ENCODE measurements around the gene C4orf36.

Gene C4orf36

DNA sequence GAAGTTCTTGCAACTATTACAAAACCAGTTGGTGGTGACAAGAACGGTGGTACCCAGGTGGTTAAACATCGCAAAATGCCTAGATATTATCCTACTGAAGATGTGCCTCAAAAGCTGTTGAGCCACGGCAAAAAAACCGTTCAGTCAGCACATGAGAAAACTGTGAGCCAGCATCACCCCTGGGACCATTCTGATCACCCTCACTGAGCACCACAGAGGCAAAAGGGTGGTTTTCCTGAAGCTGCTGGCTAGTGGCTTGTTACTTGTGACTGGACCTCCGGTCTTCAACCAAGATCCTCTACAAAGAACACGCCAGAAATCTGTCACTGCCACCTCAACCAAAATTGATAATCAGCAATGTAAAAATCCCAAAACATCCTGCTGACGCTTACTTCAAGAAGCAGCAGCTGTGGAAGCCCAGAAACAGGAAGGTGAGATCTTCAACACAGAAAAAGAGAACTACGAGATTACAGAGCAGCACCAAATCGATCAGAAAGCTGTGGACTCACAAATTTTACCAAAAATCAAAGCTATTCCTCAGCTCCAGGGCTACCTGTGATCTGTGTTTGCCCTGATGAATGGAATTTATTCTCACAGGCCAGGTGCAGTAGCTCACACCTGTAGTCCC, 21.7 kb downstream of the C4orf36 start:
- no peak for FAIRE-seq

DNA sequence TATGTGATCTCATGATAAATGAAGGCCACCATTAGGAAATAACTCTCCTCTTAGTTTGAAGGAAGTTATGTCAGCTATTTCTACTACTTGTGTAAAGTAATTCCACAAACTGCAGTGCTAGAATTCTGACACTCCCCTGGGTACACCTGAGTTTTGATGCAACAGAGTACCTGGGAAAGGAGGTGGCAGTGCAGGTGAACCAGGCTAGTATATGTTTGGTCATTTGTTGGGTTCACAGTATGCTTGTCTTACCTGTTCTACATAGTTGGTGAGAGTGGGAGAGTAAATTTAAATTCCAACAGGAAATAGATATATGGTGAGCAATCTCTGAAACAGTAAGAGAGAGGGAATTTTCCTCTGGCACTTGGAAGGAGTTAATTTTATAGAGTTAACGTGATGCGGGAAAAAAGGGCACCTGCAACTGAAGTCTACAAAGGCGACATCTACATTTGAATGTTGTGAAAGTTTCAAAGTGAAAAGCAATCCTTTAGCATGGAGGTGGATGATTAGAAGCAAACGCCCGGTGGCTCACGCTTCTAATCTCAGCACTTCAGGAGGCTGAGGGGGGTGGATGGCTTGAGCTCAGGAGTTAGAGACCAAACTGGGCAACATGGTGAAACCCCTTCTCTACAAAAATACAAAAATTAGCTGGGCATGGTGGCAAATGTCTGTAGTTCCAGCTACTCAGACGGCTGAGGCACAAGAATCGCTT, 34.7 kb downstream of the C4orf36 start:
- no peak for DNase-seq (ENCODE audit: extremely low spot score, insufficient read length, low read depth)
- FAIRE-seq = no peak

More for the DNA sequence above, 21.7 kb downstream of the C4orf36 start:
- no peak for DNase-seq (ENCODE audit: extremely low spot score, insufficient read length, low read depth)

DNA sequence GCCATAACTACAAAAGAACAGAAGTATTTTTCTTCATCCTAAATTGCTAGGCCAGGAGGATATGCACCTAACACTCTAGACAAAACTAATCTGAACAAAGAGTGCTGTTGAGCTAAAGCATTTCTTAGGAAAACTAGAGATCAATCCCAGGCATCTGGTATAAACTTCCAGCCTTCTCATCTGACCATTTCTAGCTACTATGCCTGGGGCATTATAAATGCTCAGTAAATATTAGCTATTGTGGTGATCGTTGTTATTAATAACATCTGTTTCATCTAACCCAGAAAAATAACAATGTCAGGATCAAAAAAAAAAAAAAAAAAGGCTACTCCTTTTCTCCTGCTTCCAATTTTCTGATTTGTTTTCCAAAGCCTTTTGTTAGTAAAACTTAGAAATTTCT, 35.3 kb downstream of the C4orf36 start:
- FAIRE-seq = no peak
- DNase-seq (ENCODE audit: extremely low spot score, insufficient read length, low read depth) = no peak

DNA sequence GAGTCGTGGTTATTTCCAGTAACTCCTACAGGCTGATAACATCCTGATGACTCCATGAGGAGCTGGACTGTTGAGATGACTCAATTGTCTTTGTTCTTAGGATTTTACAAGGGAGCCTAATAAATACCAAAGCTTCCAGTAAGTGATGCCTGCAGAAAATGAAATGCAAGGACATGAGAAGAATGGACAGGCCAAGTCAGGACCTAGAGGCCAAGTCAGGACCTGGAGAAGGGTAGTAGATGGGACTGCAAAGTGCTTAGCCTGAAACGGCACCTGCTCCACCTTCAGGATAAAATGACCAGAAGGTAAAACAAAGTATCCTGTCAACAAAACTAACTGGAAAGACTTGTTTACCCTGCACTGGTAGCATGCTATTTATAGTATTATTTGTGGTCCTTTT, 36.6 kb downstream of the C4orf36 start:
- DNase-seq (ENCODE audit: extremely low spot score, insufficient read length, low read depth) (no peak), FAIRE-seq (no peak)

DNA sequence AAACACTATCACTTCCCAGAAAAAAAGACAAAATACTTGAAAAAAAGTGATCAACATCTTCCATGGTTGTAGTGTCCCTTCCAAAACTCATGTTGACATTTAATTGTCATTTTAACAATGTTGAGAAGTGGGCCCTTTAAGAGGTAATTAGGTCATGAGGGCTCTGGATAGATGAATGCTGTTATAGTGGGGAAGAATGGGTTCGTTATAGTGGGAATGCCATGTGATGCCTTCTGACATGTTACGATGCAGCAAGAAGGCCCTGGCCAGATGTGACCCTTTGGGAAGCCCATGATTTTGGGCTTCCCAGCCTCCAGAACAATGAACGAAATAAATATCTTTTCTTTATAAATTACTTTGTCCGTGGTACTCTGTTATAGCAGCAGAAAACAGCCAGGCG, 39.0 kb downstream of the C4orf36 start:
- no peak for DNase-seq (ENCODE audit: extremely low spot score, insufficient read length, low read depth)
- FAIRE-seq = no peak

DNA sequence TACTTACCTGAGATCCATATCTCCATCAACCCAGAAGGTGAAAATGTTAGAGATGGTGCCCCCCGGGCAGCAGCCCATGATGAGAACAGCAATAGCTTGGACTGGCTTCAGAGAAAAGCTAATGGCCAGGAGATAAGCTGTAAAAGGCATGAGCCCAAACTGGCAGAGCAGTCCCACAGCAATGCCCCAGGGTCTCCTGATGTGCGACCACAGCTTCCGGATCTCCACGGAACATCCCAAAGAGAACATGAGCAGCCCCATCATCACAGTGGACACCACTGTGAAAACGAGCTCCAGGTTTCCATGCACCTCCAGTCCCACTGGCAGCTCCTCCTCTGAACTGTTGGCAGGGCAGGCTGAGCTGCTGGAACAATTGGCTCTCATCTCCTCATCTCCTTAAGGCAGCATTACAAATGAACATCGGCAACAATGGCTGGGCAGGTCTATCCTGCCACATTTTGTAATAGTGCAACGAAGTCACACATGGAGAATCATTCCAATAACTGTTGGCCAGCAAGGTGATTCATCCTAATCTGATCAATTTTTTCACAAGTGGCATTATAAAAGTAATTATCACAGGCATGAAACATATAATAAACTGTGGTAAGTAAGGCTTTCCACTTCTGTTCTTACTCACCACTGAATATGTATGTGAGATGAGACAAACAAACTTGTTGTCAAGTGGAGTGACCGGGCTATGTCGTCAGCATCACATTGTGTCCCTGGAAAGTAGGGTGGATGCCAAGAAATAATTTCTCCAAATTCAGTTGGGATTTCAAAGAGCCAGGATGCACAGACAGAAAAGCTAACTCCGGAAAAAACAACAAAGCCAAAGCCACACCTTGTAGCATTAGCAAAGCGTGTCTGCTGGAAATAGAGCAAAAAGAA, 43.2 kb downstream of the C4orf36 start, which contains the start of gene SLC10A6:
TSS of gene SLC10A6 (minus strand) at position 653 of the 888 bp plus-strand sequence. CDS start at position 384, 269 bp downstream.
- no peak for FAIRE-seq
- no peak for DNase-seq (ENCODE audit: extremely low spot score, insufficient read length, low read depth)

DNA sequence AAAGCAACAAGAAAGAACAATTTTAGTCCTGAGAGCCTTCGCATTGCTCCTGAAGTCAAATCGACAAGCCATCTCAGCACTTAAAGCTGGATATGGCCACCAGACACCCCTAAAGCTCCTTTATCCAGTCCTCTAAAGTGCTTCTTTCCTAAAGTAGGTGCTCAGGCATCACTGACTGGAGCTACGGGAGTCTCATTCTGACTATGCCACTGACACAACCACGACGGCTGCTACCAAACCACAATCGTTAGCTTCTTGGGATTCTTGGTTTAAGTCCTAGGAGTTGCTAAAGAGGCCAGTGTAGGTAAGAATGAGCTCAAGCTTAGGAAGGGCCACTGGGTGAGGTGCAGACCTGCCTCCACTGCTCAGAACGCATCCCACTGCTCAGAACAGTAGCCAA, 44.1 kb downstream of the C4orf36 start:
- DNase-seq (ENCODE audit: extremely low spot score, insufficient read length, low read depth) = no peak
- FAIRE-seq = no peak

DNA sequence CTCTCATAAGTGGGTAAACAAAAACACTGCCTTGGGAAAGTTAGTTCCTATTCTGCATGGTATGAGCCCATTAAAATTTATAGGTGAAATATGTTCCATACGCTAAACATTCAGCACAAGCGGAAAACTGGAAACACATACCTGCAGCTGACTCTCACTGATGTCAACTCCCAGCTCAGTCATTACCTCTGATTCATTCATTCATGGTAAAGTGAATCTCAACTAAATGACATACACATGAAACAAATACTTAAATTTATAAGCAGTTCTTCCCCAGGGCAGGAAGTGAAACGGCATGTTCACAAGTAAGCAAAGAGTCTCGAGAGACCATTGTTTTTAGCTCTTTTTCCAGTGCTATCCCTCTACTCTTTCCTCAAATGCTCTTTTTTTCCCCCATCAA, 44.7 kb downstream of the C4orf36 start:
- DNase-seq (ENCODE audit: extremely low spot score, insufficient read length, low read depth) (no peak), FAIRE-seq (no peak)

DNA sequence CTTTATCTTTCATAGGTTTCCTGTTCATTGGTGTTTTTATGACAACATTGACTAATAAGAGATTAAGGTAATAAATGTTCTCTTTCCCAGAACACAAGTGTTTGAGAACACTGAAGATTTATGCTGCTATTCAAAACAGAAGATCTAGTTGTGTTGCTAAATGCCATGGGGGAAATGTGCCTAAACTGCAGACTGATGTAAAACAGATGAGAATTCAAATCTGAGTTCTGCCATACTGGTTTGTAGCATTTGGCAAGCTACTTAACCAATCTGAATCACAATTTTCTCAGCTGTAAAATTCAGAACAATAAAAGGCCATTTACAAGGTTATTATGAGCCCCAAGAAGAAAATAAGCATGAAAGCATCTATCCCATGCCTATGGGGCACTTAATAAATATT, 45.3 kb downstream of the C4orf36 start:
- DNase-seq (ENCODE audit: extremely low spot score, insufficient read length, low read depth) (no peak), FAIRE-seq (no peak)

DNA sequence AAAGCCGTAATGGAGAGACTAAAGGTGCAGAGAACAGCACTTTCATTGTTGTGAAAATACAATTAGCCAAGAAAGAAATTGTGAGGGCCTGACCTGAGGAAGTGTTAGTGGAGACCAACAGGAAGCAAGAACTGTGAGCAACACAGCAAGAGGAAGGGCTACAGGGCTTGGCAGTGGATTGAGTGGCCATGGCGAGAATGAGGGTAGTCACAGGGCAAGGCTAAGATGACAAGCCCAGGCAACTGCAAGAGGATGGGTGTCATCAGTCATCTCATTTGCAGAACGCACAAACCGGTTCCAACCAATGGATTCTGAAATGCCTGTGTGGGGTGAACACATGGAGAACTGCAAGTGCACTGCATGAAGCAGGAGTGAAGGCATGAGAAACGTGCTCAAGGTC, 46.6 kb downstream of the C4orf36 start:
- DNase-seq (ENCODE audit: extremely low spot score, insufficient read length, low read depth) (no peak), FAIRE-seq (no peak)

DNA sequence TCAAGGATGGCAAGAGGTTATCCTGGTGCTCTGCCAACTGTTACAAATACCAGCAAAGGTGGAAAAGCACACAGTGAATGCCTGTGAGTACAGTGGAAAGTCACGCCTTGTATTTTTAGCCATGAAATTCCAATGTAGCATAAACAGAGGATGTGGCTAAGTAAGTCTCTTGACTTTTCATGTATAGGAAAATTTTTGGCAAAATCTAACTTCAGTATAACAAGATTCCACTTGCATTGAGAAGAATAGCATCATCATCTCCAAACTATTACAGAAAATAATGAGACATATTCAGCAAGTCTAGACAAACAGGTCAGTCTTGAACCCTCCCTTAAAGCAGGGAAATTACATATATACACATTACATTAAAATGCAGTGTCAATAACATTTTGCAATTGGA, 50.9 kb downstream of the C4orf36 start:
- FAIRE-seq (no peak), DNase-seq (ENCODE audit: extremely low spot score, insufficient read length, low read depth) (no peak)

DNA sequence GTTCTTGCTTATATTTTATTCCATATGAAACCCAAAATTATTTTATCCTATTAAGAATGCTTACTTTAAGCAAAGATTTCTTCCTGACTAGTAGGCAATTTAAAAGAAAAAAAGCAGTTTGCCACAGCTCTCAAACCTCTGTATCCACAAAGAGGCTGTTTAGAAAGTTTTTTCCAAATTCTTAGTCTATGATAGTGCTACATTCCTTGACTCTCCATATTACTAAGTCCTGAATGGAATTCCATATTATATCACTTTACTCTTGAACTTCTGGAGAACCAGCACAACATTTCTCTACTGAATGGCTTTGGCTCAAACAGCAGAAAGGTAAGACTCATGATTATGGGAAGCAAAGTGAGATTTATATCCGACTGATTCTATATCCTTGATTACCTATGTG, 51.4 kb downstream of the C4orf36 start:
- FAIRE-seq (no peak), DNase-seq (ENCODE audit: extremely low spot score, insufficient read length, low read depth) (no peak)

DNA sequence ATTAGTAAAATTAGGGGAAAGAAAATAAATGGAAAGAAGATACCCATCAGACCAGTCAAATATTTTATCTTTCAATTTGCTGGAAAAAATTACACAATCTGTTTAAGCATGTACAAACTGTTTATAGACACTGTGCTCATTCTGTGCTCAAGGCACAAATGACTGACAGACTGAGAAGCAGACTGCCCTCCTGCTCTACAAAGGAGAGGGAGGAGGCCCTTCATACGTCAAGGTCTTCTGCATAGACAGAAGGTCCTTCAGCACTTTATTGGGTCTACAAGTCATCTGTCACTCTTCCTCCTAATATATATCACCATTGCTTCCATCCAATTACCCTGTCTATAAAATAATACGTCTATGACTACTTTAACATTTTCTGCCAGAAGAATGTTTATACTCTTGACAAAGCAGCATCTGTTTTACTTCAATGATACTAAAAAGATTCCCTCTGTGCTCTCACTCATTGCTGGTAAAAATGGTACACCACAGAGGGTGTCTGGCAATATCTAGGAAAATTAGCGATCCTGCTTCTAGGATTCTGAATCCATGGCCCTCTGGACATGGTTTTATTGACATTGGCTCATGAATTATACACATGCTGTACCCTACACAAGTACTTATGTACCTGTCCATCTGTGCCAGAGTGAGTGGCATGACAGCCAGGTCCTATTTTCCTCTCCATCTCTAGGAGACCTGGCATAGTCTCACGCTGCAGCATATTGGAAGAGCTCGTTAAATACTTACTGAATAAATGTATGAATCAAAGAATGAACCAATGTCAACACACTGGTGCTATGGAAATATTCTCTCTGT, 54.3 kb downstream of the C4orf36 start:
- DNase-seq (ENCODE audit: extremely low spot score, insufficient read length, low read depth) (no peak), FAIRE-seq (no peak)

DNA sequence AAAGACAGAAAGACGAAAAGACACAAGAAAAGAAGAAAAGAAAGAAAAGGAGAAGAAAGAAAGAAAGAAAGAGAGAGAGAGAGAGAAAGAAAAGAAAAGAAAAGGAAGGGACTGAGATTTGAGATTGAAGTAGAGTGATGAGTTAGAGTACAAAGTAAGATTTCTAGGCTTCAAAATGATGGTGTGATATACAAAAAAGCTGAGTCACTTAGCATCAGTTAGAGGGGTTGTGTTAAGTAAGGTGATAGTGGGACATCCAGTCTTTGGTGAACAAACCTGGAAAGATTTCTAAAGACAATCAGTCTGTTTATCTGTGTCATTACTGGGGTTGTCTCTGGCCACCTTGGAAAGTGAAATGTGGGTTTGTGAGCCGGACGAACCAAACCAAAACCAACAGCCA, 56.5 kb downstream of the C4orf36 start:
- no peak for FAIRE-seq
- no peak for DNase-seq (ENCODE audit: extremely low spot score, insufficient read length, low read depth)

DNA sequence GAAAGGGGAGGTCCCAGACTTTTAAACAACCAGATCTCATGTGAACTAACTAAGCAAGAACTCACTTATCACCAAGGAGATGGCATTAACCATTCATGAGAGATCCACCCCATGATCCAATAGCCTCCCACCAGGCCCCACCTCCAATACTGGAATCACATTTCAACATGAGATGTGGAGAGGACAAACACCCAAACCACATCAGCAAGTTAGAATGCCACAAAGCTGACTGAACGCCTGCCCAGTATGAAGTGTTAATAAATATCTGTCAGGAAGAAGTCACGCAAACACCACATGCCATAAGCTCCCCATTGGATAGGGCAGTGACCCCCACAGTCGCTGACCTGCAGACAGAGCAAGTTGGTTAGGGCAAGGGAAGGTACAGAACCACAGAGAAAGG, 57.3 kb downstream of the C4orf36 start:
- FAIRE-seq = no peak
- no peak for DNase-seq (ENCODE audit: extremely low spot score, insufficient read length, low read depth)

DNA sequence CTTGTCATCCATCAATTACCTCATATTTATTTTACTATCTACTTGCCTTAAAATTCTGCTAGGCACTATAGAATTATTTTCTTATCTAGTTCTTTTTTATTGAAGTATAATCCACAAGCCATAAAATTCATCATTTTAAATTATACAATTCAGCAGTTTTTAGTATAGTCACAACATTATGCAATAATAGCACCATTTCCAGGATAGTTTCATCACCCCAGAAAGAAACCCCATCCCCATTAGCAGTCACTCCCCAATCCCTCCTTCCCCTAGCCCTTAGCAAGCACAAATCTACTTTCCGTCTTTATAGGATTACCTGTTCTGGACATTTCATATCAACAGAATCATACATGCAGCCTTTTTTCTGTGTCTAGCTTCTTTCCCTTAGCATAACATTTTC, 58.6 kb downstream of the C4orf36 start:
- FAIRE-seq = no peak
- DNase-seq (ENCODE audit: extremely low spot score, insufficient read length, low read depth) = no peak

DNA sequence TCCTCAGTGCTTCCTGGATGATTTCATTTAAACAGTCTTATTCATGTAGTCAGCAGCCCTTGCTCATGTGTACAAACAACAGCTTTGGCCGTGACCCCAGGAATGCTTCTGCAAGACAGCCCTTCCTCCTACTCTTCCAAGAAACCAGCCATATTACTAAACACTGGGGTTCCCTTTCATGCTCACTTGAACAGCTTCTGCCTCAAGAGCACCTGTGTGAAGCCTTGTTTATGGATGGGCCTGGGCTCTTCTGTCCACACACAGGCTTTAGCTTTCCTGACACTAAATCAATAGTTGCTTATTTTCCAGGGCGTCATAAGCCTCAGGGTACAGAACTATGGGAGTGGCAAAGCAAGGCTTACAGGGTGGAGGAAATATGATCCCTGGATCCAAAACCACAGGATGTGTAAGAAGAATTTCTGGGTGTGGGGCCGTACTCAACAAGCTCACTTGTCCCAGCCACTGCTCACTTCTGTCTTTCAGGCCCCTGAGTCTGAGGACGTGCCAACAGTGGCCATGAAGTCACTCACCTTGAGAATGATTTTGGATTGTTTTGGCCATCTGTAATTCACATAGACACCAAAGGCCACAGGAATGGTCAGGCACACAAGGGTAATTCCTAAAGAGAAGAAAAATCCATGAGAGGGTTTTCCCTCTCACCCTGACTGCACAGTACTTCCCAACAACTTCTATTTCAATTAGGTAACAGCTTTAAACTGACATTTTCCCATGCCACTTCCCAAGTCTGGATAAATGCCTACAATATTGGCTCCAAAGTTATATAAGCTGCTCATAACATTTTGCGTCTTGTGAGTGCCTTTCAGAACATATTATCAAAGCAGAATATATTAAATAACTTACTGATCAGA, 60.7 kb downstream of the C4orf36 start:
- FAIRE-seq (no peak), DNase-seq (ENCODE audit: extremely low spot score, insufficient read length, low read depth) (no peak)
